Coronary artery (tissue), 2 donors: ENCODE results near the gene MICAL3.
A peak's percentile ranks its signal among the peaks of the same experiment; 100 is the strongest.
"Not testable (repeated sequence)": the region's sequence is repeated elsewhere in the genome, so short reads cannot be mapped to it uniquely, and the experiment has no call there.

ENCODE experiments used
- DNase-seq: peaks from one replicate; pipeline ENCODE4 v3.0.0-alpha.2; 2017; ENCODE audit warnings: low spot score
- H3K27ac ChIP-seq, 2 donors: fragments of 200-600 bp; sonication (generic); one replicate each; pipeline ENCODE4 v1.5.1; 2016 to 2019
- H3K4me3 ChIP-seq: fragments of 200-600 bp; sonication (generic); 2 replicates; pipeline ENCODE4 v1.5.1; 2016; ENCODE audit warnings: mild to moderate bottlenecking, moderate library complexity
- TF ChIP-seq, protein P1 (sequence below): fragments of 200-600 bp; sonication (generic); IDR thresholded peaks from one replicate; pipeline ENCODE4 v1.5.1; 2019; ENCODE audit warnings: antibody characterized with exemption

MICAL3 gene

DNA sequence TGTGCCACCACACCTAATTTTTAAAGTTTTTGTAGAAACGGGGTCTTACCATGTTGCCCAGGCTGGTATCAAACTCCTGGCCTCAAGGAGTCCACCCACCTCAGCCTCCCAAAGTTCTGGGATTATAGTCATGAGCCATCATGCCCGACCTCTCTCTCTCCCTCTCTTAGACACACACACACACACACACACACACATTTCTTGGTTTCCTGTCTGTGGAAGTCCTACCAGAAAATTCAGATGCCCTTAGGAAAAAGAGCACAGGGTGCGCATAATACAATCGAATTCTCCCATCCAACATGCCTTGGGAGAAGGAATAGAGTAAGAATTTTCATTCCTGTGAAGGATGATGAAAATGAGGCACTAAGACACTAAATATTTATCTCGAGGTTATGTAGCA, 10.4 kb downstream of the MICAL3 start:
- no peak for DNase-seq
- no peak overlapping the region for H3K4me3 ChIP-seq
- no peak overlapping the region for H3K27ac ChIP-seq
- TF ChIP-seq, protein P1, sequence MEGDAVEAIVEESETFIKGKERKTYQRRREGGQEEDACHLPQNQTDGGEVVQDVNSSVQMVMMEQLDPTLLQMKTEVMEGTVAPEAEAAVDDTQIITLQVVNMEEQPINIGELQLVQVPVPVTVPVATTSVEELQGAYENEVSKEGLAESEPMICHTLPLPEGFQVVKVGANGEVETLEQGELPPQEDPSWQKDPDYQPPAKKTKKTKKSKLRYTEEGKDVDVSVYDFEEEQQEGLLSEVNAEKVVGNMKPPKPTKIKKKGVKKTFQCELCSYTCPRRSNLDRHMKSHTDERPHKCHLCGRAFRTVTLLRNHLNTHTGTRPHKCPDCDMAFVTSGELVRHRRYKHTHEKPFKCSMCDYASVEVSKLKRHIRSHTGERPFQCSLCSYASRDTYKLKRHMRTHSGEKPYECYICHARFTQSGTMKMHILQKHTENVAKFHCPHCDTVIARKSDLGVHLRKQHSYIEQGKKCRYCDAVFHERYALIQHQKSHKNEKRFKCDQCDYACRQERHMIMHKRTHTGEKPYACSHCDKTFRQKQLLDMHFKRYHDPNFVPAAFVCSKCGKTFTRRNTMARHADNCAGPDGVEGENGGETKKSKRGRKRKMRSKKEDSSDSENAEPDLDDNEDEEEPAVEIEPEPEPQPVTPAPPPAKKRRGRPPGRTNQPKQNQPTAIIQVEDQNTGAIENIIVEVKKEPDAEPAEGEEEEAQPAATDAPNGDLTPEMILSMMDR = no peak

DNA sequence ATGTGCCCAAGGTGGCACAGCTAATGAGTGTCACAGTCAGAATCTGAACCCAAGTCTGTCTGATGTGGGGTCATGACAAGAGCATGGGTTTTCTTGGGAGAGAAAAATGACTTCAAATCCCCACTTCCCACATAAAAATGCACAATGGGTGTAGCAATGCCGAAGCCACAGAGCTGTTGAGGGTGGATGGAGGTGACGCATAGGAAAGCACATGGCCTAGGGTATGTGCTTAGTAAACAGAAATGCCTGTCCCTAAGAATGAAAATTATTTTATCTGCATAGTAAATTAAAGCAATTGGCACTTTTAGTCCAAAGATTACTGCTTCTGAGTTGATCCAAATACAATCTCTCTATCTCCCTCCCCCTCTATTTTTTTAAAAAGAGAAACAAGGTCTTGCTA, 10.9 kb downstream of the MICAL3 start:
- Histone ChIP-seq H3K27ac (no peak overlapping the region), H3K4me3 (no peak overlapping the region)
- TF ChIP-seq, protein P1 = no peak
- no peak for DNase-seq

DNA sequence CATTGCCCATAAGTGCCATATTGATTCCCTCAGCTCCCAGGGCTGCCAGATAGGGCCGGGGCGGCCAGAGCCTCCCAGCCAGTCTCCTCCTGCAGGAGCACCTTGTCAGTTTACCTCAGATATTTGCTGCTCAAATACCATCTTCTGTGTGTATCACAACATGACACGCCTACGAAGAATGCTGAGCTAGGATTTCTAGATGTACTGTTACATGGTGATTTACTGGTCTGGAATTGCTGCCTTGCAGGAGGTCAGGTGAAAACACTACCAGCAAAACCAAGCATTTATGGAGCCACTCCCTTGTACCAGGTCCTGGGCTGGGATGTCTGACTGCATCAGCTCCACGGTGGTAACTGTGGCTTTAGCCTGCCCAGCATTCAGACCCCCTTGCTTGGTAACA, 11.8 kb downstream of the MICAL3 start:
- TF ChIP-seq, protein P1 = no peak
- H3K4me3 ChIP-seq = no peak overlapping the region
- no peak overlapping the region for H3K27ac ChIP-seq
- no peak for DNase-seq

DNA sequence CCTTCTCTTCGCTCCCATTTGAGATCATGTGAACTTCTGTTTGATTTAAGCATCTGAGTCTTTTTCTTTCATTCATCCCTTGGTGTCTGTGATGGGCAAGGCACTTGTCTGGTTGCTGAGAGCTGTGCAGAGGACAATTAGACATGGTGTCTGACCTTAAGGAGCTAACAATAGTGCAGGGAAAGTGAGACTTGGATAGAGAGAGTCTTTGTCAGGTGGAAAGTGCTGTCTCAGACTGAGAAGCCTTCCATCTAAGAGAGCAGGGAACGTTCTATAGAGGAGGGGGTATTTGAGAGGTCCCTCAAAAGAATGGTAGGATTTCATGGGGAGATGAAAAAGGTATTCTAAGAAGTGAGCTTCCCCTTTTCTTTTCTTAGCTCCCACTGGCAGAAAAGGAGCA, 14.1 kb downstream of the MICAL3 start:
- no peak overlapping the region for H3K27ac ChIP-seq
- no peak overlapping the region for H3K4me3 ChIP-seq
- TF ChIP-seq, protein P1 = no peak
- DNase-seq = no peak

DNA sequence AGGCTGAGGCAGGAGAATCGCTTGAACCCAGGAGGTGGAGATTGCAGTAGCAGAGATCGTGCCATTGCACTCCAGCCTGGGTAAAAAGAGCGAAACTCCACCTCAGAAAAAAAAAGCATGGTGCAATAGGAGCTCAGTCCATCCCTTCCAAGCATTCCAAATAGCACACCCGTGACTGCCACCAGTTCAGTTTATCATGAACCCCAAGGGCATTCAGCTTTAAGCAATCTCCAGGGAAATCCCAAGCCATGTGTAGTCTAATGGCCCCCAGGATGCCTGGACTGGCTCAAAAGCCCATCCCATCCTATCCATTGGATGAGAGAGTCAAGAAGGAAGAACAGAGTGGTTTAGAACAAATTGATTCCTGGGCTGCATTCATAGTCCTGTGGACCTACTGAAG, 16.2 kb downstream of the MICAL3 start:
- Histone ChIP-seq H3K27ac (no peak overlapping the region), H3K4me3 (no peak overlapping the region)
- DNase-seq = no peak
- TF ChIP-seq, protein P1 = no peak

DNA sequence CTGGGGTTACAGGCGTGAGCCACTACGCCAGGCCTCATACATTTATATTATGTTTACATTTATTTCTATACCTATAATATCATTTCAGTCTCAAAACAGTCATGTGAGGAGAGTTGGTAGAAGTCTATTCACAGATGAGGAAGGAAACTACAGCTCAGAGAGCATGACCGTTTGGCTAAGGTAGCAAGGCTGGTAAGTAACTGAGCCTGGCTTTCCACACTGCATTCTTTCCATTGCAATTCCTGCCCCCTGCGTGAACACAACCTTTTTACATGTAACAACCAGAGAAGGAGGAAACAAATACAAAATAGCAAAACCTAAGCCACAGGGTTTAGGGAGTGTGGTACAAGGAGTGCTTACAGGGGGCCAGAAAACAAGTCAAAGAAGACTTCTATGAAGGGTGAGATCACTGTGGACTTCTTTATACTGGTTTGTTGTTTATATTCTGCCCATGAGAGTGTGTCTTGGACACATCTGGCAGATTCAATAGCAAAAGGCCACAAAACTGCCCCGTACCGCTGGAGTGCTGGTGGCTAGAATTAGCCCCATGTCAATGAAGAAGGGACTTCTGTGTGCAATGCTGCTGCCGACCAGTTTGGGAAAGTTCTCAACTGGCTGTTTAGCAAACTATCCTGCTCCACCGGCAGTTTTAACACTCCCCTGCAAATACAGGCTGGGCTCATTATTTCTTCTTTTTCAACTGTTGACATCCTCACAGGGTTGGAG, 19.0 kb downstream of the MICAL3 start:
- Histone ChIP-seq H3K4me3 (no peak overlapping the region), H3K27ac (peak overlapping the region in 1 of 2 donors; percentile 19)
- TF ChIP-seq, protein P1 = no peak
- no peak for DNase-seq

DNA sequence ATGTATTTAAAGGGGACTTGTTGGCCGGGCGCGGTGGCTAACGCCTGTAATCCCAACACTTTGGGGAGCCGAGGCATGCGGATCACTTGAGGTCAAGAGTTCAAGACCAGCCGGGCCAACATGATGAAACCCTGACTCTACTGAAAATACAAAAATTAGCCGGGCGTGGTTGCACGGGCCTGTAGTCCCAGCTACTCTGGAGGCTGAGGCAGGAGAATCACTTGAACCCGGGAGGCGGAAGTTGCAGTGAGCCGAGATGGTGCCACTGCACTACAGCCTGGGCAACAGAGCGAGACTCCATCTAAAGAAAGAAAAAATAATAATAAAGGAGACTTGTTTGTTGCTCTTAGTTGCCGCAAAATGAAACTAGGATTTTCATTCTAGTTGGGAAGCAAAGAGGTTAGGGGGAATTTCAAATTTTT, 22.5 kb downstream of the MICAL3 start:
- not testable (repeated sequence) for DNase-seq
- H3K27ac ChIP-seq = peak overlapping the region; percentile 83 to 96
- H3K4me3 ChIP-seq = peak overlapping the region; percentile 98
